IMR-90 (cell line): ENCODE measurements around the gene CERS6. TPM values are rescaled to one million over a fixed set of nuclear protein-coding genes. Genes with fewer than 3 reads are reported as not detected.
"Not testable (repeated sequence)": the region's sequence is repeated elsewhere in the genome, so short reads cannot be mapped to it uniquely, and the experiment has no call there.

Experiments used
- ATAC-seq: fragments of 200-7000 bp; cut with Tn5 transposase; 2 replicates; pipeline ENCODE4 v1.9.1; 2020; ENCODE audit warnings: low read depth, mild to moderate bottlenecking, moderate library complexity
- BruUV-seq: library from RNA; stranded (reverse); fragments of 400-500 nt; replicated peaks from 2 replicates; lab custom pipeline; 2021; lab: Mats Ljungman, UMichigan
- CTCF ChIA-PET: fragments of 300-600 bp; formaldehyde crosslinking; extraction: SDS; loops from one replicate; lab custom pipeline; 2021; ENCODE audit warnings: antibody characterized with exemption; lab: Yijun Ruan, JAX
- POLR2A ChIA-PET: fragments of 300-600 bp; sonication (Branson Sonifier 250); formaldehyde crosslinking; loops from one replicate; lab custom pipeline; 2022; ENCODE audit warnings: antibody characterized with exemption; ENCODE audit not compliant: unreplicated experiment; lab: Charles Lee
- DNase-seq: peaks from one replicate; pipeline ENCODE4 v3.0.0; 2013
- H2AFZ ChIP-seq: replicated peaks from 2 replicates; pipeline ENCODE3; 2013; ENCODE audit warnings: low read length, mild to moderate bottlenecking; ENCODE audit not compliant: poor library complexity
- H2AK5ac ChIP-seq: 2 replicates; pipeline ENCODE4 v1.6.1; 2013; ENCODE audit warnings: low read depth, low read length, inconsistent platforms
- H2AK9ac ChIP-seq: replicated peaks from 2 replicates; pipeline ENCODE3; 2013; ENCODE audit warnings: mild to moderate bottlenecking, low read depth, low read length, moderate library complexity; ENCODE audit not compliant: poor library complexity
- H2BK120ac ChIP-seq: 2 replicates; pipeline ENCODE4 v1.6.1; 2013; ENCODE audit warnings: low read depth, low read length, inconsistent platforms
- H2BK15ac ChIP-seq: 3 replicates; pipeline ENCODE4 v1.6.1; 2013; ENCODE audit warnings: low read depth, low read length, inconsistent platforms
- H2BK20ac ChIP-seq: 2 replicates; pipeline ENCODE4 v1.6.1; 2013; ENCODE audit warnings: low read depth, mild to moderate bottlenecking, inconsistent platforms, low read length, moderate library complexity
- H2BK5ac ChIP-seq: 2 replicates; pipeline ENCODE4 v1.6.1; 2013; ENCODE audit warnings: mild to moderate bottlenecking, low read depth, low read length, inconsistent platforms; ENCODE audit not compliant: poor library complexity, severe bottlenecking
- H3K14ac ChIP-seq: replicated peaks from 2 replicates; pipeline ENCODE4 v1.6.1; 2013; ENCODE audit warnings: low read depth, low read length, inconsistent platforms
- H3K18ac ChIP-seq: 2 replicates; pipeline ENCODE4 v1.6.1; 2013; ENCODE audit warnings: low read depth, low read length, control low read depth
- H3K23ac ChIP-seq: 2 replicates; pipeline ENCODE4 v1.6.1; 2013; ENCODE audit warnings: low read depth, low read length, inconsistent platforms
- H3K27ac ChIP-seq: 2 replicates; pipeline ENCODE4 v1.5.1; 2013; ENCODE audit warnings: mild to moderate bottlenecking, control low read depth, low read length; ENCODE audit not compliant: insufficient read depth
- H3K27me3 ChIP-seq: 2 replicates; pipeline ENCODE4 v1.6.1; 2013; ENCODE audit warnings: low read length; ENCODE audit not compliant: control insufficient read depth, insufficient read depth
- H3K36me3 ChIP-seq: 2 replicates; pipeline ENCODE4 v1.6.1; 2013; ENCODE audit warnings: low read length, mixed read lengths; ENCODE audit not compliant: control insufficient read depth, insufficient read depth
- H3K4ac ChIP-seq: 2 replicates; pipeline ENCODE4 v1.6.1; 2013; ENCODE audit warnings: low read depth, low read length, inconsistent platforms
- H3K4me1 ChIP-seq: 2 replicates; pipeline ENCODE4 v1.6.1; 2013; ENCODE audit warnings: low read length, mixed read lengths; ENCODE audit not compliant: control insufficient read depth, insufficient read depth
- H3K4me2 ChIP-seq: 2 replicates; pipeline ENCODE4 v1.6.1; 2013; ENCODE audit warnings: low read depth, mild to moderate bottlenecking, control low read depth, low read length, moderate library complexity
- H3K4me3 ChIP-seq: 2 replicates; pipeline ENCODE4 v1.5.1; 2013; ENCODE audit warnings: low read depth, mild to moderate bottlenecking, control low read depth, low read length, moderate library complexity; ENCODE audit not compliant: insufficient read depth
- H3K56ac ChIP-seq: 2 replicates; pipeline ENCODE4 v1.6.1; 2013; ENCODE audit warnings: low read length, inconsistent platforms; ENCODE audit not compliant: insufficient read depth; ENCODE audit errors: extremely low read depth
- H3K79me1 ChIP-seq, 2 experiments: 2 replicates each; pipeline ENCODE4 v1.6.1; 2013; ENCODE audit warnings: low read length in 2 of 2, inconsistent platforms in 1 of 2, low read depth in 1 of 2
- H3K9ac ChIP-seq: 2 replicates; pipeline ENCODE4 v1.6.1; 2013; ENCODE audit warnings: low read depth, low read length, control low read depth
- H3K9me1 ChIP-seq: 2 replicates; pipeline ENCODE4 v1.6.1; 2013; ENCODE audit warnings: low read length, inconsistent platforms; ENCODE audit not compliant: insufficient read depth
- H3K9me3 ChIP-seq: 2 replicates; pipeline ENCODE4 v1.6.1; 2013; ENCODE audit warnings: low read length; ENCODE audit not compliant: control insufficient read depth, insufficient read depth
- H4K20me1 ChIP-seq: 2 replicates; pipeline ENCODE4 v1.6.1; 2013; ENCODE audit warnings: low read length, inconsistent platforms; ENCODE audit not compliant: insufficient read depth
- H4K5ac ChIP-seq: 2 replicates; pipeline ENCODE4 v1.6.1; 2013; ENCODE audit warnings: mild to moderate bottlenecking, low read depth, low read length, control low read depth
- H4K8ac ChIP-seq, 2 experiments: 2 replicates each; pipeline ENCODE4 v1.6.1; 2013; ENCODE audit warnings: low read depth in 2 of 2, low read length in 2 of 2, control low read depth in 1 of 2, inconsistent platforms in 1 of 2
- H4K91ac ChIP-seq: 2 replicates; pipeline ENCODE4 v1.6.1; 2013; ENCODE audit warnings: low read depth, low read length, inconsistent platforms; ENCODE audit not compliant: insufficient read depth
- WGBS, 2 experiments: methylation state at CpG; one replicate each; pipeline versions ENCODE4 v1.1.5 to v1.1.7; 2013; ENCODE audit warnings: missing lambda C conversion rate in 2 of 2; ENCODE audit not compliant: insufficient read length in 1 of 2; ENCODE audit errors: extremely low coverage in 2 of 2; 5-methylcytosine and 5-hydroxymethylcytosine counted together
- dilution Hi-C: fragments of 300-500 bp; cut with HindIII; formaldehyde crosslinking; loops from one replicate; pipeline ENCODE4 v1.14.3; 2018; ENCODE audit warnings: low sequenced_read_pairs; ENCODE audit not compliant: unreplicated experiment
- in situ Hi-C: fragments of 300-500 bp; cut with MboI; formaldehyde crosslinking; loops from 3 replicates; pipeline ENCODE4 v1.14.3; 2019; ENCODE audit warnings: low sequenced_read_pairs, inconsistent platforms, mixed read lengths
- intact Hi-C: fragments of 100-400 bp; cut with micrococcal nuclease; formaldehyde crosslinking; loops from 2 replicates; pipeline ENCODE4 v1.10.0; 2022
- polyA plus RNA-seq, 3 experiments: library from polyadenylated mRNA; depleted of rRNA; stranded (reverse); fragments of >200 nt; gene quantifications; 2 replicates each; pipeline ENCODE4 v1.2.3, GENCODE V29; 2012; ENCODE audit warnings: low replicate concordance in 1 of 3
- total RNA-seq: library from RNA; depleted of rRNA; stranded (reverse); fragments of >200 nt; gene quantifications from 2 replicates; pipeline ENCODE4 v1.2.3, GENCODE V29; 2012

CERS6 gene
- total and polyA plus RNA-seq, 2 of the 4 experiments (the other 2 are of a cell fraction) = 2.1 to 5.7 TPM

DNA sequence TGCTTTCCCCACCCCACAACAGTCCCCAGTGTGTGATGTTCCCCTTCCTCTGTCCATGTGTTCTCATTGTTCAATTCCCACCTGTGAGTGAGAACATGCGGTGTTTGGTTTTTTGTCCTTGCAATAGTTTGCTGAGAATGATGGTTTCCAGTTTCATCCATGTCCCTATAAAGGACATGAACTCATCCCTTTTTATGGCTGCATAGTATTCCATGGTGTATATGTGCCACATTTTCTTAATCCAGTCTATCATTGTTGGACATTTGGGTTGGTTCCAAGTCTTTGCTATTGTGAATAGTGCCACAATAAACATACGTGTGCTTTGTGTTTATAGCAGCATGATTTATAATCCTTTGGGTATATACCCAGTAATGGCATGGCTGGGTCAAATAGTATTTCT, 335.1 kb downstream of the CERS6 start:
- H4K20me1 ChIP-seq, H3K36me3 ChIP-seq, H4K91ac ChIP-seq, H3K9me1 ChIP-seq, H2AK5ac ChIP-seq, H3K4me3 ChIP-seq, H4K5ac ChIP-seq, H3K79me1 ChIP-seq, H3K9ac ChIP-seq, H4K8ac ChIP-seq, H2BK120ac ChIP-seq, H3K27ac ChIP-seq, H2AK9ac ChIP-seq, CTCF ChIA-PET, H3K18ac ChIP-seq, H2BK5ac ChIP-seq, intact Hi-C loops, H3K9me3 ChIP-seq, H3K56ac ChIP-seq, H3K23ac ChIP-seq, BruUV-seq, H3K4me1 ChIP-seq, H3K4ac ChIP-seq, H3K27me3 ChIP-seq, DNase-seq, H3K4me2 ChIP-seq, in situ Hi-C loops, H3K14ac ChIP-seq, H2AFZ ChIP-seq, dilution Hi-C loops, H2BK15ac ChIP-seq, ATAC-seq, H2BK20ac ChIP-seq, POLR2A ChIA-PET: not testable (repeated sequence)
- no CpG with 5 or more reads among the region's 2 CpGs for WGBS, 2 experiments
